GM12864 (cell line): ENCODE results near the gene RPS4Y2.

Experiments
- DNase-seq: peaks from one replicate; pipeline ENCODE4 v3.0.0-alpha.2; 2011; ENCODE audit warnings: low read depth
- H3K4me3 ChIP-seq: 2 replicates; pipeline ENCODE4 v1.5.1; 2011; ENCODE audit warnings: mild to moderate bottlenecking, low read depth, low read length, control low read depth
- CTCF ChIP-seq: IDR thresholded peaks from 2 replicates; pipeline ENCODE4 v1.5.1; 2011; ENCODE audit warnings: low read depth, mild to moderate bottlenecking, moderate library complexity, low read length, control low read depth, inconsistent platforms; ENCODE audit errors: missing control alignments

RPS4Y2 gene

GRCh38 chrY:20746919-20747318, 9.0 kb upstream of the RPS4Y2 start:
- no peak for TF ChIP-seq CTCF
- no peak overlapping the region for H3K4me3 ChIP-seq
- DNase-seq = no peak

GRCh38 chrY:20763869-20764268, 8.0 kb downstream of the RPS4Y2 start:
- TF ChIP-seq CTCF = no peak
- H3K4me3 ChIP-seq = no peak overlapping the region
- DNase-seq = no peak

GRCh38 chrY:20765117-20765516, 9.2 kb downstream of the RPS4Y2 start:
- DNase-seq = no peak

GRCh38 chrY:20770755-20771154, 14.8 kb downstream of the RPS4Y2 start:
- no peak for DNase-seq
- TF ChIP-seq CTCF = no peak
- H3K4me3 ChIP-seq = no peak overlapping the region

More at GRCh38 chrY:20765117-20765516, 9.2 kb downstream of the RPS4Y2 start:
- no peak for TF ChIP-seq CTCF
- no peak overlapping the region for H3K4me3 ChIP-seq

DNA sequence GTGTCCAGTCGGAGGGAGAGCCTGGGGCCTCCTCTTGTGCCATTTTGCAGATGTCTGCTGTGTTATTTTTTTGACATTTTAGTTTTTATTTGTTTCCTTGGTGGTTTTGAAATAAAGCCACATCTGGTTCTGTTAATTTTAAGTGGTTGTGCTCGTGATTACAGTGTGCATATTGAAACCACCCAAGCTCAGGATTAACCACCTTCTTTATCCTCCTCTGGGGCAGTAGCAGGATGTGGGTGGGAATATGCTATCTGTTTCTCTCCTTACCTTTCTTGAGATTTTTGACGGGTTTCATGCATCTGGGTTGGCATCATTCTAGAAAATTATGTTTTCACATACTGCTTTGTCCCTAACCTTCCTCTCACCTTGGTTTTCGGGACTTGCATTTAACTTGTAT, 20.2 kb downstream of the RPS4Y2 start:
- DNase-seq = no peak
- no peak for TF ChIP-seq CTCF
- no peak overlapping the region for H3K4me3 ChIP-seq

GRCh38 chrY:20780104-20780654, 24.3 kb downstream of the RPS4Y2 start:
- H3K4me3 ChIP-seq = no peak overlapping the region
- DNase-seq = no peak
- no peak for TF ChIP-seq CTCF

GRCh38 chrY:20780776-20781175, 24.9 kb downstream of the RPS4Y2 start:
- DNase-seq = no peak
- no peak overlapping the region for H3K4me3 ChIP-seq
- TF ChIP-seq CTCF = no peak
